ENCODE results near the gene LMO4.
A peak's percentile ranks its signal among the peaks of the same experiment; 100 is the strongest.

The LMO4 gene

DNA sequence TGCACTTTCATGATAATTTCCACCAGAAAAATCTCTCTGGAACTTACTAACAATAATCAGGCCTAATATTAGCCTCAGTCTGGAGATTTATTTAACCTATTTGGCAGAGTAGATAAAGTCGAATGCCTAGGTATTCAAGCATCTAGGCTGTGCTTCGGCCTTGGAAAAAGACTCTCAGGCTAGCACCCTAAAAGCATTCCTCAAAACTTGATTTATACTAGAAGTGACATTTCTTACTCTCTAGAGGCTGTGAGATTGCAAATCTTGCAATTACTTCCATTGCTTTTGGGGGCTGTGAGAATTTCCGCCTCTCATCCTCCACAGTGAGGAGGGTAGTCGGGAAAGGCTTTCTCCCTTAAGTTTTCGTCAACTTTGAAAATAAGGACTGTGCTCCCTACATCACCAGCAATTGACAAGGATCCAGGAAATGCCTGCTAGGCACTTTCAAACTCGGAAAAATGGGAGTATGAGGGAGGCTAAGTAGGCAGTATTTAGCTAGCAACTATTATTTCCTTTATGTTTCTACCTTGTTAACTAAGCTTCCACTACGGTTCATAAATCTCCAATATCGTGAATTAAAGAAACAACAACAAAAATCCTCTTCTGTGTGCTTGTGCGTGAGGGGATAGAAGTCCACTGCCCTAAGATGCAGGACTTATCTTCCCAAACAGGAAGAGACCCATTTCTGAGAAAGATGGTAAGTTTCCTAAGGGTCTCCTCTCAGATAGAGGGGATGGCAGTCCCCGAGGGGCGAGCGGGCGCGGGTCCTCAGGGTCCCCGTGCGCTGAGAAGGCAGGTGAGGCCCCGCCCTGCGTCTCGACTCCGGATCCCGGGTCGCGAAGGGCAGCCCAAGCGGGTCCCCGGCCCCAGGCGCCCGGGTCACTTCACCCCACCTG lies 1.1 kb upstream of the LMO4 start:
- no peak for DNase-seq (ENCODE audit: low spot score)

DNA sequence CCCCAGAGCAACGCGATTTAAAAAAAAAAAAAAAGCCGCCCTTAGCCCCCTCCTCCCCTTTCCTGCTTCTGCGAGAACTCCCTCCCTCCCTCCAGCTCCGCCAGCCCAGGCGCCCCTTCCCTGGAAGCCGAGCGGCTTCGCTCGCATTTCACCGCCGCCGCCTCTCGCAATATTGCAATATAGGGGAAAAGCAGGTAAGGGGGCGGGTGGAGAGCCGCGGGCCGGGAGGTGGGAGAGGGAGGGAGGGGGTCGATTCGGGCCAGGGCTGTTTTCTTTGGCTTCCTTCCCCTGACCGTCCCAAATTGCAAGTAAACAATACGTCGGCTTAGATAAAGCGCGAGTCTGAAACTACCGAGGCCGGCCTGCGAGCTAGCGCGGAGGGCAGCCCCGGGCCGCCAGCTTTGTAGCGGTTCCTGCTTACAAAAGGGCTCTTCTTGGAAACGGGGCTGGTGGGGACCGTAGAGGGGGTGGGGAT lies 408 bp downstream of the LMO4 start:
- DNase-seq (ENCODE audit: low spot score), result no peak

- DNase-seq (ENCODE audit: low spot score), result no peak
Observed at GRCh38 chr1:87329526-87330056, 911 bp downstream of the LMO4 start.

DNA sequence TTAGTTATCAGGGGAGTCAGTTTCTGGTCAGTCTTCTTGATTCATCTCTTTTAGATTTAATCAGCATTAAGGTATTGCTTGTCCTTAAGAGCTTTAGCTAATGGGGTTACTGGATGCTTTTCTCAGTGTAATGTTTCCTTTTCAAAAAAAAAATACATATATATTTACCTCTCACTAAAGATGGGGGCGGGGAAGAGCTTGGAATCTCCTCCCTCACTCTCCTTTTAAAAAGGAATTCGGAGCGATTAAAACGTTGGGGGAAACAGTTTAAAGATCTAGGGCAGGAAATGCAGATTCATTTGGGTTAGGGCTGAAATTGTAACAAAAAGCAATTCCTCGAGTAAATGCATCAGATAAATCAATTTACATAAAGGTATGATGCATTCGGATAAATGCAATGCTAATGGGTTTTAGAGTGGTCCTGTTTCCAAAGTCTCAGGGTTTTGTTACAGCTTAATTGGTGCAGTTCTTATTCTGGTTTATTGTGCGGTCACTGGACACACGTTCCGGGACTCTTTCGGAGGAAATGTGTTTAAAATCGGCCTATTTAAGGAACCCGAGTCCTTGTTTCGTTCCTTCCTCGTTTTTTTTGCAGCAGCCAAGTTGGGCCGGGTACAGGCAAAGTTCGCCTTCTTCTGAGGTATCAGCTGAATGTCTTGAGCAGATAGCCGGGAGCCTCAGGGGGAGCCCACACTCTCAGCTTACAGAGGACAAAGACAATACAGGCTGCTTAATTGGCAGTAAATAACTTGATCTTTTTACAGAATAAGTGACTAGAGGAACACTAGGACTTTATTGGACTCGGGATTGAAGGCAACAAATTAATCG lies 1.6 kb downstream of the LMO4 start:
- peak; percentile 74 for DNase-seq (ENCODE audit: low spot score)

DNA sequence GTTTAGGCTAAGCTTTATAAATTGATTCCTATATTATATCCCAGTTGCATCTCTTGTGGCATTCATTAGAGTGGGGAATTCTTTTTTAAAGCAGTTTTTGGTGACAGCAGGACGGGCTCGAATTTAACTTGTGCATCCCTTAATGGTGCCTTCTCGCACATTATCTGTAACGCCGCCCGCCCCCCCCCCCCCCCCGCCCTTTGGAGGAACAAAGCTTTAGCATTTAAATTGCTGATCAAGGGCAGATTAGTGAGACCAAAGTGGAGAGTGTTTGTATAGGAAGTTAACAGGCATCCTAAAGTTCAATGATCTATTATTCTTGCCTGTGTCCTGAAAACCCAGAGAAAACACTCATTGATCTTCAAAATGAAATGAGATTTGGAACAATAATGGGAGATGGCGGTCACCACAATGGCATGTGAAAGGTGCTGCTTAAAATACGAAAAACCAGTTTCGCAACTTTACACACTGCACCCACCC lies 2.2 kb downstream of the LMO4 start:
- no peak for DNase-seq (ENCODE audit: low spot score)

DNA sequence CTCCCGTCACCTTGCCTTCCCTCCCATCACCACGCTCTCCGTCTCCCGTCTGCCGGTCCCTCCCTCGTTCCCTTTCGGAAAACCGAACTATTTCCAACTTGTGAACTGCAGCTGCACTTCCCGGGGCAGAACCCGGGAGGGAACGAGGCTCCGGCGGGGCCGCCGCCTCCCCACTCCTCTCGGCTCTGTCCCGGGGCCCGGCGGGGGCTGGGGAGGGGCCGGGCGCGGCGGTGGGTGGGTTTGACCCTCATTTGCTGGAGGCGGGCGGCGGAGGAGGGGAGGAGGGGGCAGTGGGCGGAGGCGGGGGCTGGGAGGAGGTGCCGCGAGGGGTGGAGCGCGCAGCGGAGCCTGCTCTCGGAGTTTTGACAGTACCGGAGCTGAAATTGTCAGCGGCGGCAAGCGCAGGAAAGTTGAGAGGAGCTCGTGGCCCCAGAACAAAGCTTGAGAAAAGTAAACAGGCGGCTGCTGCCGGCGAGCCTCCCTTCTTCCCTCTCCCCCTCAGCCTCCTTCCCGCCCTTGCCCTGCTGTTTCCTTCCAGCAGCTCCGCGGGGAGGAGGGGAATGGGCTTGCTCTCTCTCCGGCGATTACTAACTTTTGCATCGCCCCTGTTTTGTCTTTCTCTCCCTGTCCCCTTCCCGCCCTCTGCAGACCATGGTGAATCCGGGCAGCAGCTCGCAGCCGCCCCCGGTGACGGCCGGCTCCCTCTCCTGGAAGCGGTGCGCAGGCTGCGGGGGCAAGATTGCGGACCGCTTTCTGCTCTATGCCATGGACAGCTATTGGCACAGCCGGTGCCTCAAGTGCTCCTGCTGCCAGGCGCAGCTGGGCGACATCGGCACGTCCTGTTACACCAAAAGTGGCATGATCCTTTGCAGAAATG lies 2.9 kb downstream of the LMO4 start:
- DNase-seq (ENCODE audit: low spot score), result peak; percentile 45

- no peak for DNase-seq (ENCODE audit: low spot score)
Observed at GRCh38 chr1:87333692-87334347, 5.1 kb downstream of the LMO4 start.

GRCh38 chr1:87334351-87335174 lies 5.9 kb downstream of the LMO4 start:
- peak; percentile 82 for DNase-seq (ENCODE audit: low spot score)

GRCh38 chr1:87335175-87335884 lies 6.7 kb downstream of the LMO4 start:
- DNase-seq (ENCODE audit: low spot score), result peak; percentile 66

GRCh38 chr1:87336623-87337067 lies 8.0 kb downstream of the LMO4 start:
- no peak for DNase-seq (ENCODE audit: low spot score)

- no peak for DNase-seq (ENCODE audit: low spot score)
Observed at GRCh38 chr1:87337606-87338005, 8.9 kb downstream of the LMO4 start.

GRCh38 chr1:87338566-87338965 lies 9.9 kb downstream of the LMO4 start:
- peak; percentile 60 for DNase-seq (ENCODE audit: low spot score)

- no peak for DNase-seq (ENCODE audit: low spot score)
Observed at GRCh38 chr1:87344231-87344630, 15.6 kb downstream of the LMO4 start.

DNA sequence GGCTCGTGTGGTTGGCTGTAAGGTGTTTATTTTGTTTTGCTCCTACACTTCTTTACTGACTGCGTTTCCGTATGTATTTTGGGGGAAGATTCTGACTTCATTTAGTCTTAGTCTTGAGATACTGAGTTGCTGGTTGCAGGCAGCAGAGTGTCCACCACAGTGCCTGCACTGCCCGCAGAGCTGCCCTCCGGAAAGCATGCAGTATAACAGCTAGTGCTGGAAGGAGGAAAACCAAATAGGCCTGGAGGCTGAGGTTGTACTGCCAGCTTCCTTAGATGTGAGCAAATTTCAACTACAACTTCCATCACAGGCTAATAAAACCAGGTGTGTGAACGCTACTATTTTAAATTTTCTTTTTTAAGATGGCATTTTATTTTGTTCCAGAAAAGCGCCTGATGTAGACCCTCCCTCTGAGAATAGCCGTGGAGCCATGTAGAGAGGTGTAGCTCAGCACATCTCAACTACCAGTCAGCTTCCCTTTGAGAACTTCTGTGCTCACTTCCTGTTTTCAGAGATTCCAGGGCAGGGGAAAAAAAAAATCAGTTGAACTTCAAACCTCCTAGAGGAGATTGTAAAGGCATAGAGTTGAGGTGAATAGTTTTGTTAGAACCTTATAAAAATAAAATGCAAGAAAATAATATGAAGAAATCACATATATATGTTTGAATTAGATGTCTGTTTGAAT lies 17.6 kb downstream of the LMO4 start:
- no peak for DNase-seq (ENCODE audit: low spot score)

- no peak for DNase-seq (ENCODE audit: low spot score)
Observed at GRCh38 chr1:87348341-87349019, 19.8 kb downstream of the LMO4 start.

DNA sequence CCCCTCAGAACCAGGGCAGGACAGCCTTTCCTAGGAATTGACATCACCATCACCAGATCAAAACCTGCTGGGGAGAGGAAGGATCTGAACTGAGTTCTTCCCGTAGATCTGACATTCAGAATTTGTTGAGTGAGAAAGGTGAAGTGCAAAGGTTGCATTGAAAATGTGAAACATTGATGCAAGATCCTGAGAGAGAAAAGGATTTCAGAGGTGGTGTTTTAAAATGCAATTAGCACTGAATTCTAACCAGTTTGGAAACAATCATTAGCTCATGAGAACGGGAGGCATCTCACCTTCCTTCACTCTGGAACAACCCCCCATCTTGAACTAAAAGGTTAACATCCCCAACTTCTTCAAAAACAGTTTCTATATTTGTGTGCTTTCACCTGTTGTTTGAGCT lies 20.4 kb downstream of the LMO4 start:
- no peak for DNase-seq (ENCODE audit: low spot score)

- no peak for DNase-seq (ENCODE audit: low spot score)
Observed at GRCh38 chr1:87355894-87356293, 27.2 kb downstream of the LMO4 start.

GRCh38 chr1:87356591-87356990 lies 27.9 kb downstream of the LMO4 start:
- DNase-seq (ENCODE audit: low spot score), result no peak

Data from SK-N-DZ (cell line).